Activated CD4-positive, alpha-beta T cell treated with anti-CD3 and anti-CD28 coated beads, Interleukin-2, amount 50 U/mL, for 16 hours (primary cell): ENCODE results near the gene MASP2.
"Not testable (repeated sequence)": the region's sequence is repeated elsewhere in the genome, so short reads cannot be mapped to it uniquely, and the experiment has no call there.

Experiments
- DNase-seq: peaks from one replicate; pipeline ENCODE4 v3.0.0-alpha.2; 2020

The MASP2 gene

GRCh38 chr1:11037019-11037739, 9.9 kb downstream of the MASP2 start:
- not testable (repeated sequence) for DNase-seq

GRCh38 chr1:11031624-11032262, 15.3 kb downstream of the MASP2 start:
- no peak for DNase-seq

GRCh38 chr1:11030865-11031264, 16.2 kb downstream of the MASP2 start:
- no peak for DNase-seq

- DNase-seq, result no peak
Observed at GRCh38 chr1:11028018-11028417, 19.0 kb downstream of the MASP2 start.

- DNase-seq, result no peak
Observed at GRCh38 chr1:11027316-11027715, 19.7 kb downstream of the MASP2 start.

GRCh38 chr1:11026903-11027302, 20.1 kb downstream of the MASP2 start:
- DNase-seq, result no peak

GRCh38 chr1:11026052-11026451, 21.0 kb downstream of the MASP2 start:
- DNase-seq, result no peak

- DNase-seq, result no peak
Observed at GRCh38 chr1:11025618-11026017, 21.4 kb downstream of the MASP2 start.

GRCh38 chr1:11024874-11025203, 22.2 kb downstream of the MASP2 start:
- DNase-seq, result no peak

GRCh38 chr1:11024154-11024873, 22.7 kb downstream of the MASP2 start:
- DNase-seq, result no peak

- no peak for DNase-seq
Observed at GRCh38 chr1:11023201-11023600, 23.8 kb downstream of the MASP2 start.

- no peak for DNase-seq
Observed at GRCh38 chr1:11019971-11020370, 27.1 kb downstream of the MASP2 start.

GRCh38 chr1:11019358-11019757, 27.7 kb downstream of the MASP2 start:
- DNase-seq, result not testable (repeated sequence)

- DNase-seq, result no peak
Observed at GRCh38 chr1:11013160-11013531, 33.9 kb downstream of the MASP2 start.

GRCh38 chr1:11012260-11013159, 34.5 kb downstream of the MASP2 start, which contains the start of gene TARDBP:
Gene TARDBP (plus strand): TSS chr1:11012654. CDS start chr1:11013728, 1,074 bp downstream.
- peak; percentile 88 for DNase-seq

GRCh38 chr1:11000526-11000925, 46.5 kb downstream of the MASP2 start:
- no peak for DNase-seq

- no peak for DNase-seq
Observed at GRCh38 chr1:10996100-10996499, 50.9 kb downstream of the MASP2 start.

- no peak for DNase-seq
Observed at GRCh38 chr1:10992864-10993263, 54.2 kb downstream of the MASP2 start.

- not testable (repeated sequence) for DNase-seq
Observed at GRCh38 chr1:10992004-10992403, 55.0 kb downstream of the MASP2 start.

- no peak for DNase-seq
Observed at GRCh38 chr1:10990828-10991227, 56.2 kb downstream of the MASP2 start.

- DNase-seq, result not testable (repeated sequence)
Observed at GRCh38 chr1:10989920-10990516, 57.0 kb downstream of the MASP2 start.

GRCh38 chr1:10989095-10989494, 57.9 kb downstream of the MASP2 start:
- no peak for DNase-seq
